GM10266 (cell line): ENCODE results near the gene ADGRG3.

Experiments
- DNase-seq: peaks from one replicate; pipeline ENCODE4 v3.0.0; 2012; ENCODE audit errors: extremely low spot score
- CTCF ChIP-seq: IDR thresholded peaks from 2 replicates; pipeline ENCODE4 v1.5.1; 2012; ENCODE audit warnings: mild to moderate bottlenecking, low read depth; ENCODE audit not compliant: control insufficient read depth, insufficient read depth; ENCODE audit errors: missing control alignments

Gene ADGRG3

GRCh38 chr16:57628783-57629293, 39.3 kb upstream of the ADGRG3 start:
- no peak for DNase-seq
- no peak for TF ChIP-seq CTCF

GRCh38 chr16:57629516-57630406, 38.3 kb upstream of the ADGRG3 start:
- TF ChIP-seq CTCF: no peak
- DNase-seq: no peak

- no peak for TF ChIP-seq CTCF
- no peak for DNase-seq
These were observed 37.7 kb upstream of the ADGRG3 start for GRCh38 chr16:57630407-57630797.

- no peak for DNase-seq
- no peak for TF ChIP-seq CTCF
These were observed 36.9 kb upstream of the ADGRG3 start for GRCh38 chr16:57630931-57631845.

- DNase-seq: no peak
These were observed 35.5 kb upstream of the ADGRG3 start for GRCh38 chr16:57632568-57632967.

GRCh38 chr16:57633383-57634064, 34.6 kb upstream of the ADGRG3 start:
- no peak for TF ChIP-seq CTCF
- no peak for DNase-seq

More at GRCh38 chr16:57632568-57632967, 35.5 kb upstream of the ADGRG3 start:
- no peak for TF ChIP-seq CTCF
